Putamen (tissue), 1 donor: Measurements from ENCODE around the gene PRL.

Source experiments
- DNase-seq: peaks from one replicate; pipeline ENCODE4 v3.0.0-alpha.2; 2016; ENCODE audit warnings: low spot score

PRL gene

GRCh38 chr6:22296936-22297335, at the start of gene PRL:
PRL (minus strand) TSS chr6:22297036; CDS start chr6:22296982, 54 bp downstream.
- DNase-seq, result no peak

- no peak for DNase-seq
Observed at GRCh38 chr6:22343864-22344263, 47.0 kb upstream of the PRL start.

- no peak for DNase-seq
Observed at GRCh38 chr6:22334778-22335177, 37.9 kb upstream of the PRL start.

DNA sequence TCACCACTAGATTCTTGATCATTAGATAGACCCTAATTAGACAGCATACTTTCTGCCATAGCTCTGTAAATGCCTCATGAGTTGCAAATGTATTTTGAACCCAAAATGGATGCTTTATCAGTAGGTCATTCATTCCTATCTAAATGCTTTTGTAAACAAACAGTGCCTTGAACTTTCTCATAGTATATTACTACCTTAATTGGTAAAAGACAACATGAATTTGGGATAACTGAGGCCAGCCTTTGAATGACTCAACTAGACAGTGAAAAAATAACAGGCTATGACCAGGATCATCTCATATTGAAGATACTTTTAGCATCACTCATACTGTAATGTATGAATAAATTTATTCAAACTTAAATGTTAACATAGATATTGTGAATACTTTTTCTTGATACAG, 37.0 kb upstream of the PRL start:
- no peak for DNase-seq

GRCh38 chr6:22332711-22333110, 35.9 kb upstream of the PRL start:
- DNase-seq, result no peak

DNA sequence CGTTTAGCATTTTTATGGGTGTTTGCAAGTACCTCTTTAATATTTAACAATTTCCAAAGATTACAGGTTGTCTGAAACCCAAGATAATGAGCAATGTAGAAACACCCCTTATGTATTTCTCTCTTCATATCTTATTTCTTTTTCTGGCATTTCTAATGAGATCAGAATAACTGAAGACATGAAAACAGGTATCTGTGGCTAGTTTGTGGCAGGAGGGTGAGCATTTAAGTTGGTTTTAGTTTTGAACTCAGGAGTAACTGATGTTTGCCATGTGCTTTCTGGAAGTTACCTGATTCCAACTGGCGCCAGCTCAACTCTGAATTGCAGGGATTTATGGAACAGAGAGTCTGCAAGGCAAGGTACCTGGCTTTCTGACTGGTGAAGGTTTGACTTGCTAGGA, 35.4 kb upstream of the PRL start:
- no peak for DNase-seq

- DNase-seq, result no peak
Observed at GRCh38 chr6:22330941-22331340, 34.1 kb upstream of the PRL start.

DNA sequence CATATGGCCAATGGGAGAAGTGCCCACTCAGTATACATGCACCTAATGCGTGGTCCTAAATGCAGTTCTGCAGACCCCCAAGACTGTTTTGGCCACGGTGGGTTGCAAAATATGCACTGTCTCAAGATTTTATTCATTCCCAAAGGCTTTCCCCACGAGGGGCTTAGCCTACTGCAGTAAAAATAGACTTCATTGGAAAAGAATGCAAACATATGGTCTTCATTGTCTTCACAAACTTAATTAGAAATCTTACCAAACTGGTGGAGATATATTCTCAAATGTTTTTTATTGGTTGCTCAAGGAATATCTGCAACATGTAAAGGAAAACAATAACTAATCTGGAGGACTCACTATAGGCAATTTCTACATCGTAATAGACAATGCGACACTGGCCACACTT, 31.6 kb upstream of the PRL start:
- DNase-seq, result no peak

- DNase-seq, result no peak
Observed at GRCh38 chr6:22327881-22328280, 31.0 kb upstream of the PRL start.

DNA sequence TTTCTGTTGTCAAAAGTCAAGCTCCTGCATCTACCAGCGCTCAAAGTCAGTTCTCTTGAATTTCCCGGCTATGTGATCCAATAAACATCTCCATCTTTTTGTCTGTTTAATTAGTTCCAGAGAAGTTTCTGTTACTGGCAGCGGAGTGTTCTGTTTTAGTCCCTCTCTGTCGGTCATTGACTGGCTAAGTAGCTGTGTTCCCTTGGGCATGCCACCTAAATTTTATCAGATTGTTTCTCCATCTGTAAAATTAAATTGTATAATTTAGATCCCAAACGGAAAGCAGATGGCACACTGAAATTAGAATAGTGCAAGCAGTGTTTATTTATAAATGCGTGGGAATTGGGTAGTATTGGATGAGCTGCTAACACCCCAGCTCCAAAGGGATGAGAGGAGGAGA, 29.7 kb upstream of the PRL start:
- DNase-seq, result no peak

- no peak for DNase-seq
Observed at GRCh38 chr6:22325481-22325880, 28.6 kb upstream of the PRL start.

DNA sequence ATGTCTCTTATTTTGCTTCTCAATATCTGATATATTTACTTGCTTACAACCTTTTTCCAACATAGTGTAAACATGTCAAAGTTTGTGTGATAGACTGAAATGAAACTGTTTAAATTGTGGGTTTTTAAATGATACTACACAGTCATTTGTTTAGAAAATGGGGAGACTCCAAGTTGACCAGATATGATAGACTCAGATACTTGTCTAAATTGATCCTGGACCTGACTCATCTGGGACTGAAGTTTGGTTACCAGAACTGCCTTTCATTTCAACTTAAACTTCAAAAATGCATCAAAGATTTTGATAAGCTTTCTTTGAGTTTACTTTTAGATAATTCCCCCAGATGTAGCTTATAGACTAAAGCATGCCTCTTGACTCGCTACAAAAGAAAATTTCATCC, 27.0 kb upstream of the PRL start:
- DNase-seq, result no peak

DNA sequence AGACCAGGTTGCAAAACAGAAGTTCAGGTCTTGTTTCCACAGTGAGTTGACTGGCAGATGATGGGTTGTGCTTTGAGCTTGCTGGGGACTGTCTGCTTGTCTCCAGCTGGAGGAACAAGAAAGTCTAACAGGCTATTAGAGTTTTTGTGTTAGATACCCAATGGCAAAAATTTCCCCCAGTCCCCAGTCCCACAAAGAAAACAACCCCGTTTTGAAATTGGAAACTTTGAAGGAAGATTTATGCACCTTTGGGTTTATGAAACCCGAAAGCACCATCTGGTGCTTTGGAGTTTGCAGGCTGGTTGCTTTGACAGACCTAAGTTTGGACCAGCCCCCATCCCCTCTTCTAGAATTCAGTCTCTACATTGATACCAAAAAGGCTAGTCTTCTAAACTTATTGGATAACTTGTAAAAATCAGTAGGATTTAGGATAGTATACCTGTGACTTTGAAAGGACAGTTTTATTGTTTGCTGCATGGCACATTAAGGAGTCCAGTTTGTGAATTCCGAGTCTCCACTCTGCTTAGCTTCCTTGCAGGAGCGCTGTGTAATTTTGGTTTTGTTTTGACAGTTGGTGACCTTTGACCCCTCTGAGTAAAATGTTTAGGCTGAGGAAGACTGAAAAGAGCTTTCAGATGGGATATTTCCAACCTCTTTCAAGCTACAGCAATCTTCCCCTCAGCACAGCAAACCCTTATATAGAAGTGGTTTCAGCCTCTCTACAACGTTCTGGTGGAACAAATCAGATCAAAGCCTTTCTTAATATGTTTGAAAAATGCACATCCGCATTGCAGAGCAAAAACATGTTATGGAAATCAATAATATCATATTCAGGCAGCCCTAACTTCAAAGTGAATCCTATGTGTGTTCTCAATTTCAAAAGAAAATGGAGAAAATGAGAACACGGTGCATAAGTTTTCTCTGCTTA, 25.5 kb upstream of the PRL start:
- no peak for DNase-seq

GRCh38 chr6:22320750-22321149, 23.9 kb upstream of the PRL start:
- no peak for DNase-seq

- DNase-seq, result no peak
Observed at GRCh38 chr6:22318404-22318803, 21.6 kb upstream of the PRL start.

DNA sequence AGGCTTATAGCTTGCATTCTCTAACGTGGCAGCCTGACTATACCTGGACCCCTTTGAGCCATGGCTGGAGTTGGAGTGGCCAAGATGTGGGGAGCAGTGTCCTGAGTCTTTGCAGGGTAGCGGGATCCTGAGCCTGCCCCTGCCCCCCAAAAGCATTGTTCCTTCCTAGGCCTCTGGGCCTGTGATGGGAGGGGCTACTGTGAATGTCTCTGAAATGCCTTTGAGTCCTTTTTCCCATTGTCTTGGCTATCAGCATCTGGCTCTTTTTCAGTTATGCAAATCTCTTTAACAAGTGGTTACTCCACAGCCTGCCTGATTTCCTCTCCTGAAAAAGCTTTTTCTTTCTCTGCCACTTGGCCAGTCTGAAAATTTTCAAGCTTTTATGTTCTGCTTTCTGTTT, 17.0 kb upstream of the PRL start:
- no peak for DNase-seq

- no peak for DNase-seq
Observed at GRCh38 chr6:22308939-22309338, 12.1 kb upstream of the PRL start.

DNA sequence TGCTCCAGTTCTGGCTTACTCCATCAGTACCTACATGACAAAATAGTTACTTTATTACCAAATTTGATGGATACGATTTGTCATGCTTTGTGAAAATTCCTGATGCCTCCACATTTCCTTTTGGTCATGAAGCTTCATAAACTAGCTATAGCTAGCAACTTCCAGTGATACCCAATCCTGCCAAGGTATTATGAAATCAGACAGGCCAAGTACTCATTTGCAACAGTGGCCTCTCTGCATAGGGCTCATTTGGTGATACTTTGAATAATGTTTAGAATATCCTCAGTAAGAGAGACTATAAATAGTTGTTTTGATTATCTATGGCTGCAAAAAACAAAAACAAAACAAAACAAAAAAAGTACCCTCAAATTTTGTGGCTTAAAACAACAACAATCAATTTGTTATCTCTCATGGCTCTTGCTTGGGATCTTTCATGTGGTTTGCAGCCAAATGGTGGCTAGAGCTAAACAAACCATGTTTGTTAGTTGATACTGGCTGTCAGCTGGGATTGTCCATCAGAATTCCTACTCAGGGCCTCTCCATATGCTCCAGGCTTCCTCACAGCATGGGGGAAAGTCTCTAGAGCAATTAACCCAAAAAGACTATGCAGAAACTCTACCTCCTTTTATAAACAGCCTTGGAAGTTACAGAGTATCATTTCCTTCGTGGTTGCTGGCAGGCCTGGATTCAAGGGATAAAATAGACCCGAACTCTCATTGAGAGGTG, 10.1 kb upstream of the PRL start:
- no peak for DNase-seq

GRCh38 chr6:22302838-22303237, 6.0 kb upstream of the PRL start:
- no peak for DNase-seq

GRCh38 chr6:22300273-22300998, 3.6 kb upstream of the PRL start:
- DNase-seq, result no peak

- DNase-seq, result no peak
Observed at GRCh38 chr6:22298475-22298890, 1.6 kb upstream of the PRL start.

- no peak for DNase-seq
Observed at GRCh38 chr6:22296067-22296466, 769 bp downstream of the PRL start.

DNA sequence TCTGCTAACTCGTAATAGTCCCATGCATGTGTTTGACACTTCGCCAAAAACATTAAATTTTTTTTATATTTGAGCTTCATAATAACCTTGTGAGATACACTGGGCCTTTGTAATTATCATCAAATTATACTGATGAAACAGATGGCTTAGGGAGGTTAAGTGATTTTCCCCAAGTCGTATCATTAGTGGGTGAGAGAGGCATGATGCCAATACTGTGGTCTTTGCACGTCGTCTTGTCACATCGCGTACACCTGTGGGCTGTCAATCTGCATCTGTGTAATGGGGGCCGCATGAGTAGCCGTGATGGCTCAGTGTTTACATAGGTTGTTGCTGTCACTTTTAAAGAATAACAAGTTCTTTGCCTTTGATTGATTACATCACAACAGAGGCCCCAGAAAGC, 1.7 kb downstream of the PRL start:
- DNase-seq, result no peak
